ENCODE measurements around the gene MACC1. TPM values are rescaled to one million over a fixed set of nuclear protein-coding genes. Genes with fewer than 3 reads are reported as not detected.

Gene MACC1
- total and polyA plus RNA-seq, 2 experiments from 2014 or later, result 3.4 to 13.4 TPM

GRCh38 chr7:20132585-20132984 is 84.6 kb downstream of the MACC1 start:
- Mint-ChIP-seq H3K4me1 (peaks cover 20% of the 10 kb centered on the region), H3K27me3 (ENCODE audit: insufficient read depth, low read depth, poor library complexity) (no peaks in the 10 kb centered on the region), H3K9me3 (no peaks in the 10 kb centered on the region; the same call in 2 of the 3 replicates), H3K36me3 (ENCODE audit: low read depth) (peaks cover 7% of the 10 kb centered on the region; the same call in 2 of the 3 replicates), H3K27ac (no peak overlapping the region), H3K4me3 (no peak overlapping the region)
- ATAC-seq (no peak), DNase-seq (ENCODE audit: low spot score) (no peak)
- no peaks in the 10 kb centered on the region for H3K36me3 ChIP-seq (ENCODE audit: insufficient read depth)
- H3F3A ChIP-seq (replicated peaks; ENCODE audit: low read depth), result 0 out of 2 replicates have a peak, but pooled peaks cover 3% of the 10 kb centered on the region
- H4K20me1 ChIP-seq (replicated peaks; ENCODE audit: insufficient read depth), result no peaks in the 10 kb centered on the region
- no peak overlapping the region for H3K27ac ChIP-seq (ENCODE audit: low read depth)
- H3K79me2 ChIP-seq (replicated peaks; ENCODE audit: insufficient read depth), result no peaks in the 10 kb centered on the region
- no peak overlapping the region for H3K4me2 ChIP-seq
- TF ChIP-seq ZNF331 (CRISPR knock-in tag; IDR thresholded peaks at IDR 0.05; ENCODE audit: low read depth) (no peak), EZH2 (IDR thresholded peaks at IDR 0.05; ENCODE audit: low read depth, unreplicated experiment) (no peak), REST (IDR thresholded peaks at IDR 0.05; ENCODE audit: unreplicated experiment) (no peak), ETS1 (IDR thresholded peaks at IDR 0.05) (no peak), CREB1 (CRISPR knock-in tag; IDR thresholded peaks at IDR 0.05; ENCODE audit: low read depth) (no peak)
- no peak overlapping the region for H2AFZ ChIP-seq
- H3K4me3 ChIP-seq, result no peak overlapping the region
- H3K9me2 ChIP-seq (ENCODE audit: insufficient read depth), result no peaks in the 10 kb centered on the region
- peaks cover 23% of the 10 kb centered on the region for H3K4me1 ChIP-seq (ENCODE audit: insufficient read depth)
- no peaks in the 10 kb centered on the region for H3K27me3 ChIP-seq (ENCODE audit: insufficient read depth)

GRCh38 chr7:20131776-20132175 is 85.4 kb downstream of the MACC1 start:
- Histone ChIP-seq H3K9me2 (ENCODE audit: insufficient read depth) (no peaks in the 10 kb centered on the region), H3K4me2 (no peak overlapping the region), H4K20me1 (replicated peaks; ENCODE audit: insufficient read depth) (no peaks in the 10 kb centered on the region), H3K27me3 (ENCODE audit: insufficient read depth) (no peaks in the 10 kb centered on the region), H3K36me3 (ENCODE audit: insufficient read depth) (no peaks in the 10 kb centered on the region), H2AFZ (no peak overlapping the region), H3K4me1 (ENCODE audit: insufficient read depth) (peaks cover 31% of the 10 kb centered on the region), H3K27ac (ENCODE audit: low read depth) (no peak overlapping the region), H3K4me3 (no peak overlapping the region), H3F3A (replicated peaks; ENCODE audit: low read depth) (0 out of 2 replicates have a peak, but pooled peaks cover 3% of the 10 kb centered on the region), H3K79me2 (replicated peaks; ENCODE audit: insufficient read depth) (no peaks in the 10 kb centered on the region)
- H3K4me1 Mint-ChIP-seq, result peaks cover 20% of the 10 kb centered on the region
- H3K4me3 Mint-ChIP-seq, result no peak overlapping the region
- H3K27ac Mint-ChIP-seq, result no peak overlapping the region
- DNase-seq (ENCODE audit: low spot score) (no peak), ATAC-seq (no peak)
- no peaks in the 10 kb centered on the region for H3K27me3 Mint-ChIP-seq (ENCODE audit: insufficient read depth, low read depth, poor library complexity)
- no peaks in the 10 kb centered on the region; the same call in 2 of the 3 replicates for H3K9me3 Mint-ChIP-seq
- peaks cover 7% of the 10 kb centered on the region; the same call in 2 of the 3 replicates for H3K36me3 Mint-ChIP-seq (ENCODE audit: low read depth)
- no peak for TF ChIP-seq ZNF331 (CRISPR knock-in tag; IDR thresholded peaks at IDR 0.05; ENCODE audit: low read depth)
- no peak for TF ChIP-seq ZNF114 (CRISPR knock-in tag; IDR thresholded peaks at IDR 0.05)
- TF ChIP-seq STAT1 (IDR thresholded peaks at IDR 0.05; ENCODE audit: unreplicated experiment), result no peak
- no peak for TF ChIP-seq EZH2phosphoT487 (IDR thresholded peaks at IDR 0.05; ENCODE audit: unreplicated experiment)
- TF ChIP-seq ZNF462 (CRISPR knock-in tag; IDR thresholded peaks at IDR 0.05), result no peak
- no peak for TF ChIP-seq POLR2AphosphoS5 (IDR thresholded peaks at IDR 0.05; ENCODE audit: low read depth)

All from GM23338 (cell line).